Progenitor cell of endocrine pancreas (in vitro differentiated cells): Measurements from ENCODE around the gene BRICD5. TPM values are rescaled to one million over a fixed set of nuclear protein-coding genes. Genes with fewer than 3 reads are reported as not detected.
A peak's percentile ranks its signal among the peaks of the same experiment; 100 is the strongest.

Experiments
- DNase-seq: peaks from one replicate; pipeline ENCODE4 v3.0.0; 2021; ENCODE audit warnings: low spot score; ENCODE audit not compliant: unreplicated experiment
- H3K27ac Mint-ChIP-seq: 2 replicates; pipeline ENCODE4 v1.8.0; 2021; ENCODE audit warnings: mild to moderate bottlenecking, moderate library complexity, mixed read lengths
- H3K27me3 Mint-ChIP-seq: 2 replicates; pipeline ENCODE4 v1.8.0; 2021; ENCODE audit warnings: mixed read lengths
- H3K36me3 Mint-ChIP-seq: 2 replicates; pipeline ENCODE4 v1.8.0; 2022; ENCODE audit warnings: mixed read lengths; ENCODE audit not compliant: insufficient read depth
- H3K4me1 Mint-ChIP-seq: 2 replicates; pipeline ENCODE4 v1.8.0; 2021; ENCODE audit warnings: low read depth, mixed read lengths
- H3K4me3 Mint-ChIP-seq: 2 replicates; pipeline ENCODE4 v1.8.0; 2021; ENCODE audit warnings: low read depth, mild to moderate bottlenecking, moderate library complexity, mixed read lengths
- H3K9me3 Mint-ChIP-seq: 2 replicates; pipeline ENCODE4 v1.8.0; 2021; ENCODE audit warnings: low read depth, mixed read lengths
- CTCF ChIP-seq: fragments of 200-600 bp; sonication (generic); IDR thresholded peaks from one replicate; pipeline ENCODE4 v1.5.0; 2021; ENCODE audit warnings: antibody characterized with exemption, mild to moderate bottlenecking; ENCODE audit not compliant: unreplicated experiment
- total RNA-seq: library from RNA; stranded (reverse); gene quantifications from 2 replicates; pipeline ENCODE4 v1.2.1, GENCODE V29; 2021

The BRICD5 gene
- total RNA-seq, 1 donor from 2014 or later: 24.6 TPM

GRCh38 chr16:2211923-2212347 lies 1.3 kb upstream of the BRICD5 start:
- no peaks in the 10 kb centered on the region for H3K9me3 Mint-ChIP-seq
- peaks cover 3% of the 10 kb centered on the region for H3K36me3 Mint-ChIP-seq
- no peaks in the 10 kb centered on the region for H3K27me3 Mint-ChIP-seq
- no peak for TF ChIP-seq CTCF
- DNase-seq: no peak
- H3K4me1 Mint-ChIP-seq: peaks cover 13% of the 10 kb centered on the region
- peak overlapping the region; percentile 26 for H3K4me3 Mint-ChIP-seq
- no peak overlapping the region for H3K27ac Mint-ChIP-seq

GRCh38 chr16:2210009-2210332 lies 692 bp downstream of the BRICD5 start:
- peaks cover 17% of the 10 kb centered on the region for H3K4me1 Mint-ChIP-seq
- no peak overlapping the region for H3K4me3 Mint-ChIP-seq
- no peak for DNase-seq
- peaks cover 4% of the 10 kb centered on the region for H3K36me3 Mint-ChIP-seq
- no peak overlapping the region for H3K27ac Mint-ChIP-seq
- no peak for TF ChIP-seq CTCF
- no peaks in the 10 kb centered on the region for H3K9me3 Mint-ChIP-seq
- no peaks in the 10 kb centered on the region for H3K27me3 Mint-ChIP-seq

- H3K4me3 Mint-ChIP-seq: no peak overlapping the region
- peaks cover 20% of the 10 kb centered on the region for H3K4me1 Mint-ChIP-seq
- peaks cover 4% of the 10 kb centered on the region for H3K36me3 Mint-ChIP-seq
- H3K27me3 Mint-ChIP-seq: no peaks in the 10 kb centered on the region
- H3K27ac Mint-ChIP-seq: no peak overlapping the region
- DNase-seq: no peak
- no peaks in the 10 kb centered on the region for H3K9me3 Mint-ChIP-seq
- no peak for TF ChIP-seq CTCF
Measured at GRCh38 chr16:2209258-2210008, 1.2 kb downstream of the BRICD5 start.

GRCh38 chr16:2208772-2209171 lies 1.9 kb downstream of the BRICD5 start:
- Mint-ChIP-seq H3K9me3 (no peaks in the 10 kb centered on the region), H3K4me1 (peaks cover 21% of the 10 kb centered on the region), H3K4me3 (no peak overlapping the region), H3K27me3 (no peaks in the 10 kb centered on the region), H3K27ac (no peak overlapping the region), H3K36me3 (peaks cover 4% of the 10 kb centered on the region)
- no peak for DNase-seq
- no peak for TF ChIP-seq CTCF

- no peak overlapping the region for H3K4me3 Mint-ChIP-seq
- no peaks in the 10 kb centered on the region for H3K27me3 Mint-ChIP-seq
- no peak for DNase-seq
- H3K36me3 Mint-ChIP-seq: peaks cover 4% of the 10 kb centered on the region
- no peaks in the 10 kb centered on the region for H3K9me3 Mint-ChIP-seq
- peaks cover 17% of the 10 kb centered on the region for H3K4me1 Mint-ChIP-seq
- TF ChIP-seq CTCF: no peak
- no peak overlapping the region for H3K27ac Mint-ChIP-seq
Measured at GRCh38 chr16:2208308-2208707, 2.4 kb downstream of the BRICD5 start.
